ENCODE data around the gene NXN.

- TF ChIP-seq CTCF (IDR thresholded peaks at IDR 0.05) (no peak), POLR2A (IDR thresholded peaks at IDR 0.05) (no peak), EP300 (IDR thresholded peaks at IDR 0.05) (no peak)
Observed at GRCh38 chr17:920190-920589, 59.4 kb downstream of the NXN start.

Data from ovary (tissue), 3 donors.